HepG2 (cell line): ENCODE measurements around the gene FAM20A. TPM values are rescaled to one million over a fixed set of nuclear protein-coding genes. Genes with fewer than 3 reads are reported as not detected.

Source experiments
- CAMTA2 ChIP-seq: sonication (generic); formaldehyde crosslinking; IDR thresholded peaks from 2 replicates; pipeline ENCODE4 v1.4.0; 2020; ENCODE audit warnings: mild to moderate bottlenecking, missing genetic modification reagents, borderline replicate concordance
- CENPX ChIP-seq: sonication (generic); formaldehyde crosslinking; IDR thresholded peaks from 2 replicates; pipeline ENCODE4 v1.9.0; 2021; ENCODE audit warnings: mild to moderate bottlenecking, missing genetic modification reagents, moderate library complexity
- E2F5 ChIP-seq: sonication (generic); formaldehyde crosslinking; conservative IDR thresholded peaks from 2 replicates; pipeline ENCODE4 v1.4.0; 2020; ENCODE audit warnings: missing genetic modification reagents
- FOSL1 ChIP-seq: sonication (generic); formaldehyde crosslinking; IDR thresholded peaks from 2 replicates; pipeline ENCODE4 v1.9.0; 2021; ENCODE audit warnings: missing genetic modification reagents, borderline replicate concordance
- FOXK2 ChIP-seq: fragments of 450-650 bp; IDR thresholded peaks from 2 replicates; pipeline ENCODE4 v1.6.1; 2016
- HNF4G ChIP-seq, 2 experiments: sonication (generic) in 1 of 2; formaldehyde crosslinking in 1 of 2; IDR thresholded peaks; 2 replicates each; pipeline versions ENCODE4 v1.4.0 to v1.6.1; 2011 to 2020; ENCODE audit warnings: borderline replicate concordance in 2 of 2, low read depth in 2 of 2, mild to moderate bottlenecking in 2 of 2, low read length in 1 of 2, missing genetic modification reagents in 1 of 2, moderate library complexity in 1 of 2
- MAZ ChIP-seq, 2 experiments: sonication (generic) in 1 of 2; formaldehyde crosslinking in 1 of 2; IDR thresholded peaks; 2 replicates each; pipeline versions ENCODE4 v1.5.0 to v1.6.1; 2012 to 2020; ENCODE audit warnings: low read depth in 2 of 2, mild to moderate bottlenecking in 2 of 2, borderline replicate concordance in 1 of 2, improper control_type of control experiment in 1 of 2, low read length in 1 of 2, missing genetic modification reagents in 1 of 2, moderate library complexity in 1 of 2
- MIXL1 ChIP-seq: IDR thresholded peaks from 2 replicates; pipeline ENCODE4 v1.6.1; 2016
- U2AF2 ChIP-seq: fragments of 200-400 bp; formaldehyde crosslinking; IDR thresholded peaks from 2 replicates; pipeline ENCODE4 v1.6.1; 2017; ENCODE audit warnings: low read depth, mild to moderate bottlenecking, low read length
- UBTF ChIP-seq: sonication (generic); formaldehyde crosslinking; IDR thresholded peaks from 2 replicates; pipeline ENCODE4 v1.4.0; 2020; ENCODE audit warnings: mild to moderate bottlenecking, missing genetic modification reagents
- ZFAT ChIP-seq: sonication (generic); formaldehyde crosslinking; conservative IDR thresholded peaks from 2 replicates; pipeline ENCODE4 v1.8.1; 2023; ENCODE audit warnings: missing genetic modification reagents, inconsistent platforms
- ZNF563 ChIP-seq: sonication (generic); formaldehyde crosslinking; IDR thresholded peaks from 2 replicates; pipeline ENCODE4 v1.8.0; 2022; ENCODE audit warnings: mild to moderate bottlenecking, moderate library complexity, missing genetic modification reagents
- ZNF589 ChIP-seq: sonication (generic); formaldehyde crosslinking; conservative IDR thresholded peaks from 2 replicates; pipeline ENCODE4 v1.8.0; 2022; ENCODE audit warnings: mild to moderate bottlenecking, moderate library complexity, missing genetic modification reagents
- ZNF709 ChIP-seq: sonication (generic); formaldehyde crosslinking; IDR thresholded peaks from 2 replicates; pipeline ENCODE4 v1.5.0; 2020; ENCODE audit warnings: mild to moderate bottlenecking, missing genetic modification reagents
- polyA plus RNA-seq, 8 experiments: library from polyadenylated mRNA; depleted of rRNA in 3 of 8; stranded (reverse) in 7 of 8; unstranded in 1 of 8; fragments of >200 nt; fragmentation: Illumina TruSeq in 4 of 8; extraction: Trizol in 4 of 8; gene quantifications; 2 replicates each; pipeline versions ENCODE4 v1.2.1 to v1.2.3, GENCODE V29; 2011 to 2016; ENCODE audit warnings: low read depth in 4 of 8, missing spikeins in 1 of 8, mixed read lengths in 1 of 8; ENCODE audit not compliant: insufficient read depth in 1 of 8
- total RNA-seq, 5 experiments: library from RNA; depleted of rRNA; stranded (reverse); fragments of >200 nt; fragmentation: Illumina TruSeq; extraction: Trizol; gene quantifications; 2 replicates each; pipeline ENCODE4 v1.2.3, GENCODE V29; 2016; ENCODE audit warnings: low read depth in 1 of 5
- TF ChIP-seq, protein P1 (sequence below): sonication (generic); formaldehyde crosslinking; IDR thresholded peaks from 2 replicates; pipeline ENCODE4 v1.4.0; 2020; ENCODE audit warnings: missing genetic modification reagents
- TF ChIP-seq, protein P2 (sequence below): sonication (generic); formaldehyde crosslinking; IDR thresholded peaks from 2 replicates; pipeline ENCODE4 v1.4.0; 2020; ENCODE audit warnings: missing genetic modification reagents, borderline replicate concordance
- TF ChIP-seq, protein P3 (sequence below): sonication (generic); IDR thresholded peaks from 2 replicates; pipeline ENCODE4 v1.6.1; 2016; ENCODE audit warnings: low read depth, borderline replicate concordance
- TF ChIP-seq, protein P4 (sequence below): IDR thresholded peaks from 2 replicates; pipeline ENCODE4 v1.6.1; 2016; ENCODE audit warnings: low read depth, control low read depth

FAM20A gene
- total and polyA plus RNA-seq, 2 of the 13 experiments (the other 11 are each of a cell fraction or from before 2014, with no cell fraction given): 9.3 to 20.7 TPM

DNA sequence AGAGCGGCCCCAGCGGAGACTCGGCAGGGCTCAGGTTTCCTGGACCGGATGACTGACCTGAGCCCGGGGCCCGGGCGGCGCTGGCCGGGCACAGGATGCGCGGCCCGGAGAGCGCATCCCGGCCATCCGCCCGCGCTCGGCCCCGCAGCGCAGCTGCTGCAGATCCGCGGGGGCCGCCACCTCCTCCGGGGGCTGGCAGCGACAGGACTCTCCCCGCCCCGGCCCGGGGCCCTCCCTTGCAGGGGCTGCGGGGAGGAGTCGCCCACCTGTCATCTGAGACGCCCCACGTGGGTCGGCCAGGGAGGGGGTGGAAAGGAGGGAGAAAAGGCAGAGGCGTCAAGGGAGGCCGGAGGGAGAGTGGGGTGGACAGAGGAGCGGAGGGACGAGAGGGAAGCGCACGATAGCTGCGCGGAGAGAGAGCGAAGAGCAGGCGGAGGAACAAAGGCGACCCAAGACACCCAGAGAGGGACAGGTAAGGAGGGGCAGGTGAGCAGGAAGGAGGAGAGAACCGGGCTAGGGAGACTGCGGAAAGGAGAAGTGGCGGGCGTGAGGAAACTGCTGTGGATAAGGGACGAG, 89.4 kb downstream of the FAM20A start (continued):
- TF ChIP-seq, protein P1, sequence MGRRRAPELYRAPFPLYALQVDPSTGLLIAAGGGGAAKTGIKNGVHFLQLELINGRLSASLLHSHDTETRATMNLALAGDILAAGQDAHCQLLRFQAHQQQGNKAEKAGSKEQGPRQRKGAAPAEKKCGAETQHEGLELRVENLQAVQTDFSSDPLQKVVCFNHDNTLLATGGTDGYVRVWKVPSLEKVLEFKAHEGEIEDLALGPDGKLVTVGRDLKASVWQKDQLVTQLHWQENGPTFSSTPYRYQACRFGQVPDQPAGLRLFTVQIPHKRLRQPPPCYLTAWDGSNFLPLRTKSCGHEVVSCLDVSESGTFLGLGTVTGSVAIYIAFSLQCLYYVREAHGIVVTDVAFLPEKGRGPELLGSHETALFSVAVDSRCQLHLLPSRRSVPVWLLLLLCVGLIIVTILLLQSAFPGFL: no peak
- TF ChIP-seq MIXL1 (CRISPR knock-in tag) (no peak; the same call in 1 of the 2 replicates), HNF4G (IDR thresholded peaks at IDR 0.05; ENCODE audit: borderline replicate concordance, low read depth, low read length) (no peak), HNF4G (CRISPR knock-in tag; IDR thresholded peaks at IDR 0.05; ENCODE audit: borderline replicate concordance, low read depth) (peak; percentile 88), FOSL1 (CRISPR knock-in tag) (no peak), UBTF (CRISPR knock-in tag) (peak; percentile 91), CAMTA2 (CRISPR knock-in tag) (no peak), ZNF589 (CRISPR knock-in tag) (peak; percentile 75; the same call in 1 of the 2 replicates), CENPX (CRISPR knock-in tag) (no peak), FOXK2 (peak; percentile 77), E2F5 (CRISPR knock-in tag) (no peak; the same call in 1 of the 2 replicates), U2AF2 (no peak; the same call in 1 of the 2 replicates), ZFAT (no peak), ZNF709 (CRISPR knock-in tag) (peak; percentile 78; the same call in 1 of the 2 replicates), MAZ (IDR thresholded peaks at IDR 0.05; ENCODE audit: borderline replicate concordance, low read depth, low read length) (no peak; the same call in none of the 2 replicates), MAZ (CRISPR knock-in tag; IDR thresholded peaks at IDR 0.05; ENCODE audit: low read depth) (peak; percentile 95; the same call in 1 of the 2 replicates), ZNF563 (CRISPR knock-in tag) (peak; percentile 88; the same call in 1 of the 2 replicates)
- TF ChIP-seq, protein P2, sequence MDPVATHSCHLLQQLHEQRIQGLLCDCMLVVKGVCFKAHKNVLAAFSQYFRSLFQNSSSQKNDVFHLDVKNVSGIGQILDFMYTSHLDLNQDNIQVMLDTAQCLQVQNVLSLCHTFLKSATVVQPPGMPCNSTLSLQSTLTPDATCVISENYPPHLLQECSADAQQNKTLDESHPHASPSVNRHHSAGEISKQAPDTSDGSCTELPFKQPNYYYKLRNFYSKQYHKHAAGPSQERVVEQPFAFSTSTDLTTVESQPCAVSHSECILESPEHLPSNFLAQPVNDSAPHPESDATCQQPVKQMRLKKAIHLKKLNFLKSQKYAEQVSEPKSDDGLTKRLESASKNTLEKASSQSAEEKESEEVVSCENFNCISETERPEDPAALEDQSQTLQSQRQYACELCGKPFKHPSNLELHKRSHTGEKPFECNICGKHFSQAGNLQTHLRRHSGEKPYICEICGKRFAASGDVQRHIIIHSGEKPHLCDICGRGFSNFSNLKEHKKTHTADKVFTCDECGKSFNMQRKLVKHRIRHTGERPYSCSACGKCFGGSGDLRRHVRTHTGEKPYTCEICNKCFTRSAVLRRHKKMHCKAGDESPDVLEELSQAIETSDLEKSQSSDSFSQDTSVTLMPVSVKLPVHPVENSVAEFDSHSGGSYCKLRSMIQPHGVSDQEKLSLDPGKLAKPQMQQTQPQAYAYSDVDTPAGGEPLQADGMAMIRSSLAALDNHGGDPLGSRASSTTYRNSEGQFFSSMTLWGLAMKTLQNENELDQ: no peak
- TF ChIP-seq, protein P3, sequence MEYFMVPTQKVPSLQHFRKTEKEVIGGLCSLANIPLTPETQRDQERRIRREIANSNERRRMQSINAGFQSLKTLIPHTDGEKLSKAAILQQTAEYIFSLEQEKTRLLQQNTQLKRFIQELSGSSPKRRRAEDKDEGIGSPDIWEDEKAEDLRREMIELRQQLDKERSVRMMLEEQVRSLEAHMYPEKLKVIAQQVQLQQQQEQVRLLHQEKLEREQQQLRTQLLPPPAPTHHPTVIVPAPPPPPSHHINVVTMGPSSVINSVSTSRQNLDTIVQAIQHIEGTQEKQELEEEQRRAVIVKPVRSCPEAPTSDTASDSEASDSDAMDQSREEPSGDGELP: peak; percentile 74; the same call in 1 of the 2 replicates
- TF ChIP-seq, protein P4, sequence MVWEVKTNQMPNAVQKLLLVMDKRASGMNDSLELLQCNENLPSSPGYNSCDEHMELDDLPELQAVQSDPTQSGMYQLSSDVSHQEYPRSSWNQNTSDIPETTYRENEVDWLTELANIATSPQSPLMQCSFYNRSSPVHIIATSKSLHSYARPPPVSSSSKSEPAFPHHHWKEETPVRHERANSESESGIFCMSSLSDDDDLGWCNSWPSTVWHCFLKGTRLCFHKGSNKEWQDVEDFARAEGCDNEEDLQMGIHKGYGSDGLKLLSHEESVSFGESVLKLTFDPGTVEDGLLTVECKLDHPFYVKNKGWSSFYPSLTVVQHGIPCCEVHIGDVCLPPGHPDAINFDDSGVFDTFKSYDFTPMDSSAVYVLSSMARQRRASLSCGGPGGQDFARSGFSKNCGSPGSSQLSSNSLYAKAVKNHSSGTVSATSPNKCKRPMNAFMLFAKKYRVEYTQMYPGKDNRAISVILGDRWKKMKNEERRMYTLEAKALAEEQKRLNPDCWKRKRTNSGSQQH (CRISPR knock-in tag): no peak
